Transverse colon (tissue), 4 donors: ENCODE results near the gene CCDC167. TPM values are rescaled to one million over a fixed set of nuclear protein-coding genes. Genes with fewer than 3 reads are reported as not detected.

Experiments
- DNase-seq: peaks from one replicate; pipeline ENCODE4 v3.0.0-alpha.2; 2019
- H3K27ac ChIP-seq, 4 donors: fragments of 200-600 bp; sonication (generic); 2 replicates each; pipeline ENCODE4 v1.5.1; 2016 to 2018; ENCODE audit warnings: inconsistent platforms in 4 of 4
- H3K27me3 ChIP-seq: fragments of 200-600 bp; sonication (generic); 2 replicates; pipeline ENCODE4 v1.5.1; 2017; ENCODE audit warnings: inconsistent platforms
- H3K36me3 ChIP-seq, 4 donors: fragments of 200-600 bp; sonication (generic); 2 replicates each; pipeline ENCODE4 v1.5.1; 2017 to 2019; ENCODE audit warnings: inconsistent platforms in 4 of 4
- H3K4me1 ChIP-seq, 4 donors: fragments of 200-600 bp; sonication (generic); 2 replicates each; pipeline ENCODE4 v1.5.1; 2017 to 2020; ENCODE audit warnings: inconsistent platforms in 4 of 4
- H3K4me3 ChIP-seq, 4 donors: fragments of 200-600 bp; sonication (generic); 1 replicate in 1 of 4; 2 replicates in 3 of 4; pipeline versions ENCODE4 v1.5.1 to v1.6.1; 2017 to 2019; ENCODE audit warnings: inconsistent platforms in 4 of 4
- H3K9me3 ChIP-seq, 2 donors: fragments of 200-600 bp; sonication (generic); 2 replicates each; pipeline ENCODE4 v1.5.1; 2017 to 2019; ENCODE audit warnings: inconsistent platforms in 2 of 2
- EP300 ChIP-seq: sonication (generic); formaldehyde crosslinking; IDR thresholded peaks from one replicate; pipeline ENCODE4 v1.6.1; 2017; ENCODE audit warnings: antibody characterized with exemption, low read depth
- POLR2A ChIP-seq: fragments of 450-650 bp; IDR thresholded peaks from one replicate; pipeline ENCODE4 v1.6.1; 2016; ENCODE audit warnings: antibody characterized with exemption, mild to moderate bottlenecking, moderate library complexity
- POLR2AphosphoS5 ChIP-seq, 3 donors: sonication (generic); formaldehyde crosslinking; IDR thresholded peaks; one replicate each; pipeline ENCODE4 v1.6.1; 2016; ENCODE audit warnings: antibody characterized with exemption in 3 of 3
- WGBS, 2 donors: methylation state at CpG; one replicate each; pipeline ENCODE4 v1.1.5; 2018; ENCODE audit warnings: low coverage in 1 of 2; 5-methylcytosine and 5-hydroxymethylcytosine counted together
- in situ Hi-C, 4 donors: fragments of 200-750 bp; cut with MboI; loops; one replicate each; pipeline versions ENCODE4 v1.15.0 to v1.15.1; 2017; ENCODE audit warnings: low sequenced_read_pairs in 3 of 4, low pct_ligation_motif_present in 1 of 4, low pct_unique_long_range_greater_than_20kb in 1 of 4
- intact Hi-C: fragments of 100-400 bp; cut with DNase I; formaldehyde crosslinking; loops from one replicate; pipeline ENCODE4 v1.15.1; 2023; ENCODE audit warnings: low total_unique reads
- total RNA-seq, 4 donors: library from RNA; depleted of rRNA; stranded (reverse); fragments of >200 nt; gene quantifications; one replicate each; pipeline ENCODE4 v1.1.0, GENCODE V29; 2016
- TF ChIP-seq, protein P1 (sequence below), 5 experiments: fragments of 200-600 bp in 3 of 5; fragments of 450-650 bp in 2 of 5; sonication (generic) in 3 of 5; IDR thresholded peaks; 1 replicate in 2 of 5; 2 replicates in 3 of 5; pipeline ENCODE4 v1.5.1; 2016 to 2017; ENCODE audit warnings: antibody characterized with exemption in 5 of 5, inconsistent platforms in 3 of 5, mild to moderate bottlenecking in 2 of 5, moderate library complexity in 1 of 5

The CCDC167 gene
- total RNA-seq, 4 donors from 2014 or later = 16.9 to 21.8 TPM; not detected in 2

DNA sequence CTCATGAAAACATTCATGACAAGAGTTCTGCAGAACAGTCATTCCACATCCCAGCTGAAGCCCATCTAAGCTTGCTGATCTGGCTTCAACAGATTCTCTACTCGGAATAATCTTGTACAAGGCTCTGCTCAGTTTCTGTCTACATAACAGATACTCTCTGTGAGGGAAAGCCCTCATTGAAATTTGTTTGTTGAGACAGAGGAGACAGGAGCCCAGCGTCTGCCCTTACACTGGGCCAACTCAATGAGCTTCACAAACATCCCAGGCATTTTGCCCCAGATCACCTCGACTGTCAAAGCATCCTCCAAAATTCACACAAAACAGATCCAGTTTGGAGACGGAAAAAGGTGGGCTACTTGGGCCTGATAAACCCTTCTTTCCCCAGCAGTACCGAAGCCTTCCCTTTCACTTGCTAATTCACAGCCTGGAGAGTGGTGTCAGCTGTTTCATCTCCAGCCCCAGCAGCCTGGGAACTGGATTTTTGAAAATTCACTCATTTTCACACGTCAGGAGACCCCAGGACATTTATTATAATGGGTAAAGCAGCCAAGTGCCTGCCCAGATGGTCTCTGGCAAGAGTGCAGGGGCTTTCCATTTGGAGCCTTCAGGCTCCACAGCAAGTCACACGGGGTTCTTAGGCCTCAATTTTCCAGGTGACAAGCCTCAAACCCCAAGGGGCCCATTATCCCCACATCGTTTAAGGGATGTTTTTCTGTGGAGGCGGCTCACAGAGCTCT, 7.3 kb downstream of the CCDC167 start:
- in situ Hi-C loops = no loop called here
- TF ChIP-seq, protein P1, sequence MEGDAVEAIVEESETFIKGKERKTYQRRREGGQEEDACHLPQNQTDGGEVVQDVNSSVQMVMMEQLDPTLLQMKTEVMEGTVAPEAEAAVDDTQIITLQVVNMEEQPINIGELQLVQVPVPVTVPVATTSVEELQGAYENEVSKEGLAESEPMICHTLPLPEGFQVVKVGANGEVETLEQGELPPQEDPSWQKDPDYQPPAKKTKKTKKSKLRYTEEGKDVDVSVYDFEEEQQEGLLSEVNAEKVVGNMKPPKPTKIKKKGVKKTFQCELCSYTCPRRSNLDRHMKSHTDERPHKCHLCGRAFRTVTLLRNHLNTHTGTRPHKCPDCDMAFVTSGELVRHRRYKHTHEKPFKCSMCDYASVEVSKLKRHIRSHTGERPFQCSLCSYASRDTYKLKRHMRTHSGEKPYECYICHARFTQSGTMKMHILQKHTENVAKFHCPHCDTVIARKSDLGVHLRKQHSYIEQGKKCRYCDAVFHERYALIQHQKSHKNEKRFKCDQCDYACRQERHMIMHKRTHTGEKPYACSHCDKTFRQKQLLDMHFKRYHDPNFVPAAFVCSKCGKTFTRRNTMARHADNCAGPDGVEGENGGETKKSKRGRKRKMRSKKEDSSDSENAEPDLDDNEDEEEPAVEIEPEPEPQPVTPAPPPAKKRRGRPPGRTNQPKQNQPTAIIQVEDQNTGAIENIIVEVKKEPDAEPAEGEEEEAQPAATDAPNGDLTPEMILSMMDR (IDR thresholded peaks at IDR 0.05) = no peak
- TF ChIP-seq POLR2A = no peak
- no peak for TF ChIP-seq EP300
- no peak for TF ChIP-seq POLR2AphosphoS5 (IDR thresholded peaks at IDR 0.05)
- WGBS, 2 donors = 54 to 59% methylated on average over 2 to 9 of the region's 9 CpGs

DNA sequence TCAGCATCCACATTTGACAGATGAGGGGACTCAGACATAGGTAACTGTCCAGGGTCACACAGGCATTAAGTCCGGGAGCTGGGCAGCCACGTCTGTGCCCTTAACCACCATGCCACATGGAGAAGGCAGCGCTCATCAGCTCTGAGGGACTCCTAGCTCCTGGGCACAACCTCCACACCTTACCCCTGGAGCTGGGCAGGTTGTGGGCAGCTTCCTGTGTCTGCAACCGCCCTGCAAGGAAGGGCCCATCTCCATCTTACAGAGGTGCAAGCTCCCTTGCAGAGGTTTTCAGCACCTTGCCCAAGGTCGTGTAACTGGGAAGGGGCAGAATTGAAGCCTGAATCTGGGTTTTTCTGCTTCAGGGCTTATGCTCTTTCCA, 7.9 kb downstream of the CCDC167 start:
- Histone ChIP-seq H3K9me3 (no peaks in the 10 kb centered on the region), H3K27me3 (no peaks in the 10 kb centered on the region), H3K4me1 (peaks cover 0 to 10% (median 0%) of the 10 kb centered on the region in 4 donors), H3K4me3 (no peak overlapping the region), H3K27ac (no peak overlapping the region), H3K36me3 (no peaks in the 10 kb centered on the region)
- WGBS, 2 donors = 84% methylated on average over 5 of the region's 5 CpGs; no CpG with 5 or more reads in 1 of the 2 donors
- DNase-seq = no peak
- in situ Hi-C loops (no loop called here), intact Hi-C loops (loop anchor here (10.0 kb wide), 1 partner anchor 107 kb away; no protein-coding TSS in a partner anchor)
- no peak for TF ChIP-seq POLR2AphosphoS5 (IDR thresholded peaks at IDR 0.05)
- TF ChIP-seq, protein P1 (IDR thresholded peaks at IDR 0.05) = no peak
- TF ChIP-seq POLR2A = no peak
- no peak for TF ChIP-seq EP300

More for the DNA sequence above, 7.3 kb downstream of the CCDC167 start:
- no peak overlapping the region for H3K4me3 ChIP-seq
- no peak for DNase-seq
- intact Hi-C loops = loop anchor here (10.0 kb wide), 1 partner anchor 108 kb away; no protein-coding TSS in a partner anchor
- no peaks in the 10 kb centered on the region for H3K9me3 ChIP-seq
- peaks cover 0 to 10% (median 0%) of the 10 kb centered on the region in 4 donors for H3K4me1 ChIP-seq
- H3K36me3 ChIP-seq = no peaks in the 10 kb centered on the region
- no peaks in the 10 kb centered on the region for H3K27me3 ChIP-seq
- no peak overlapping the region for H3K27ac ChIP-seq

DNA sequence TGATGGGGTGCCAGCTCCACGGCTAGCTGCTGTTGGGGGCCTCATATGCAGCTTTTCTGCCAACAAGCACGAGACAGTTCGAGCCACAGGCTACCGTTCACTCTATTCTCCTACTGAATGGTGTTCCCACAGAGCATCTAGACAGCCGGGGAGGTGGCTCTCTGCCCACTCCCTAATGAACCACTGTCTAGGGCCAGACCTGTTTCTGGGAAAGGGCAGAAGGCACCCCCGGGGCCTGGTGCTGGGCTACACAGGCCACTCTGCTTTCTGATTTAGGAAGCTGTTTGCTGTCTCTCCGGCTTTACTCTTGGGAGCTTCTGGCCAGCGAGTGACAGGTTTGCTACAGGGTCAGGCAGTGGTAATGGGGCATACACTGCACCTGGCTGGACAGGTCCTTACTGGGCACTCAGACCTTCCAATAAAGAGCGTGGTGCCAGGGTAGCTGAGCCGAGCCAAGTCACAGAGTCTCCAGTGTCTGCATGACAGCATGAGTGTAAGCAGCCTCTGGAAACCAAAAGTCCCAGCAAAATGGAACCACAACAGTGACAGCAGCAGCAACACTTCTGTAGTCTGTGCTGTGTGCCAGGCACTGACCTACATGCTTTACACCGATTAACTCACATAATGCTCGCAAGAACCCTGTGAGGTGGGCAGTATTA, 8.4 kb downstream of the CCDC167 start:
- DNase-seq = no peak
- Histone ChIP-seq H3K9me3 (no peaks in the 10 kb centered on the region), H3K36me3 (no peaks in the 10 kb centered on the region), H3K27me3 (no peaks in the 10 kb centered on the region), H3K4me3 (no peak overlapping the region), H3K27ac (no peak overlapping the region), H3K4me1 (peaks cover 0 to 10% (median 0%) of the 10 kb centered on the region in 4 donors)
- TF ChIP-seq, protein P1 (IDR thresholded peaks at IDR 0.05) = no peak
- no peak for TF ChIP-seq POLR2AphosphoS5 (IDR thresholded peaks at IDR 0.05)
- no peak for TF ChIP-seq POLR2A
- TF ChIP-seq EP300 = no peak
- in situ Hi-C loops = no loop called here
- intact Hi-C loops = loop anchor here (10.0 kb wide), 1 partner anchor 106 kb away; no protein-coding TSS in a partner anchor
- WGBS, 2 donors = 81% methylated on average over 12 of the region's 12 CpGs; no CpG with 5 or more reads in 1 of the 2 donors

DNA sequence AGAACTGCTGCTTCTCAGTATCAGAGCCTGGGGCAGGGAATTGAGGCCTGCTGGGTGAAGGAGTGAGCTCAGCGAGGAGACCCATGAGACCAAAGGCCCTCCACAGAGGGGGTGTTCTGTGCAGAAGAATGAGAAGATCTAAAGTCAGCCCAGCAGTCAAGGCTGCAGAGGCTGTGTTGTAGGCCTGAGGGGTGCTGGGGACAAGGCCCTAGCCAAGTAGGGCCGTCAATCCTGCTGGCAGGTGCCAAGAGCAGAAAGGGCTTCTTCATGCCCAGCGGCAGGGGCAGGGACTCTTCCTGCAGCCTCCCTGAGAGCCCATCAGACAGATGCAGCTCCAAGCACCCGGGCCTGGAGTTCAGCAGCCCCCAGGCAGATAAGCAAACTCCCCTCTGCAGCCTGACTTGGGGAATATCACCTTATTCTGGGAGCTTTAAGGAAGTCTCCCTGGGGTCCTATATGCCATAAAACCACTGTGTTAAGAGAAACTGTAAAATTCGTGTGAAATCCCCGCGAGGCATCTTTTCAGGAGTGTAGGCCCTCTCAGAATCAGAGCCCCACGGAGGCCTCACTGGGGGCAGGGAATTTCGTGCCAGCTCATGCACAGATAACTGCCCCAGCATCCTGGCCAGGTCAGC, 9.0 kb downstream of the CCDC167 start:
- H3K4me3 ChIP-seq = no peak overlapping the region
- peaks cover 0 to 10% (median 0%) of the 10 kb centered on the region in 4 donors for H3K4me1 ChIP-seq
- WGBS, 2 donors = 89% methylated on average over 9 of the region's 9 CpGs; no CpG with 5 or more reads in 1 of the 2 donors
- no peaks in the 10 kb centered on the region for H3K36me3 ChIP-seq
- intact Hi-C loops (loop anchor here (10.0 kb wide), 1 partner anchor 106 kb away; no protein-coding TSS in a partner anchor), in situ Hi-C loops (no loop called here)
- no peak for DNase-seq
- no peak for TF ChIP-seq POLR2AphosphoS5 (IDR thresholded peaks at IDR 0.05)
- TF ChIP-seq, protein P1 (IDR thresholded peaks at IDR 0.05) = no peak
- no peak for TF ChIP-seq POLR2A
- TF ChIP-seq EP300 = no peak
- no peaks in the 10 kb centered on the region for H3K27me3 ChIP-seq
- H3K27ac ChIP-seq = no peak overlapping the region
- no peaks in the 10 kb centered on the region for H3K9me3 ChIP-seq
